HEK293 (cell line): ENCODE measurements around the gene WDR88.
A peak's percentile ranks its signal among the peaks of the same experiment; 100 is the strongest.

Experiments
- CTCF ChIA-PET: fragments of 350-600 bp; formaldehyde crosslinking; extraction: SDS; loops from one replicate; lab custom pipeline; 2021; ENCODE audit warnings: antibody characterized with exemption; lab: Yijun Ruan, JAX
- POLR2A ChIA-PET: fragments of 300-600 bp; formaldehyde crosslinking; extraction: SDS; loops from one replicate; lab custom pipeline; 2020; ENCODE audit warnings: antibody characterized with exemption, inconsistent platforms; lab: Yijun Ruan, JAX
- H3K27ac ChIP-seq: fragments of 200-500 bp; sonication (Bioruptor generic); 2 replicates; pipeline ENCODE4 v1.5.1; 2014; ENCODE audit warnings: low read depth, low read length, control low read depth, inconsistent platforms; ENCODE audit errors: extremely low read depth
- H3K36me3 ChIP-seq, 2 experiments: fragments of 200-500 bp in 1 of 2; sonication (Bioruptor generic) in 1 of 2; 1 replicate in 1 of 2; 2 replicates in 1 of 2; pipeline ENCODE4 v1.5.1; 2014 to 2017; ENCODE audit warnings: inconsistent platforms in 2 of 2, low read length in 2 of 2; ENCODE audit not compliant: control insufficient read depth in 2 of 2, insufficient read depth in 1 of 2
- H3K4me1 ChIP-seq: fragments of 200-500 bp; sonication (Bioruptor generic); 2 replicates; pipeline ENCODE4 v1.5.1; 2014; ENCODE audit warnings: mild to moderate bottlenecking, low read length, inconsistent platforms; ENCODE audit not compliant: control insufficient read depth, insufficient read depth
- H3K4me3 ChIP-seq: 2 replicates; pipeline ENCODE4 v1.5.1; 2011; ENCODE audit warnings: low read depth, mild to moderate bottlenecking, control low read depth, low read length, moderate library complexity
- H3K9me3 ChIP-seq: fragments of 200-500 bp; sonication (Bioruptor generic); 2 replicates; pipeline ENCODE4 v1.5.1; 2014; ENCODE audit warnings: low read depth, low read length, inconsistent platforms; ENCODE audit not compliant: control insufficient read depth, insufficient read depth
- FEZF1 ChIP-seq: fragments of 450-650 bp; formaldehyde crosslinking; IDR thresholded peaks from 2 replicates; pipeline ENCODE4 v1.5.1; 2016; ENCODE audit warnings: missing biosample characterization, missing genetic modification characterization
- HOXC10 ChIP-seq: sonication (generic); formaldehyde crosslinking; IDR thresholded peaks from 2 replicates; pipeline ENCODE4 v1.8.1; 2023; ENCODE audit warnings: mild to moderate bottlenecking, missing genetic modification reagents
- KLF1 ChIP-seq: fragments of 450-650 bp; formaldehyde crosslinking; IDR thresholded peaks from 2 replicates; pipeline ENCODE4 v1.5.1; 2016; ENCODE audit warnings: missing biosample characterization, missing genetic modification characterization
- MEIS1 ChIP-seq: sonication (generic); formaldehyde crosslinking; IDR thresholded peaks from 2 replicates; pipeline ENCODE4 v1.8.1; 2022; ENCODE audit warnings: missing genetic modification reagents, mild to moderate bottlenecking, borderline replicate concordance
- OVOL3 ChIP-seq: fragments of 450-650 bp; formaldehyde crosslinking; IDR thresholded peaks from 2 replicates; pipeline ENCODE4 v1.5.1; 2016; ENCODE audit warnings: missing biosample characterization, missing genetic modification characterization
- PRDM1 ChIP-seq: fragments of 450-650 bp; formaldehyde crosslinking; IDR thresholded peaks from 2 replicates; pipeline ENCODE4; 2016; ENCODE audit warnings: missing biosample characterization, missing genetic modification characterization
- YY1 ChIP-seq: fragments of 450-650 bp; formaldehyde crosslinking; IDR thresholded peaks from 2 replicates; pipeline ENCODE4 v1.5.1; 2018; ENCODE audit warnings: missing biosample characterization, missing genetic modification characterization
- ZBTB21 ChIP-seq: fragments of 450-650 bp; formaldehyde crosslinking; IDR thresholded peaks from 2 replicates; pipeline ENCODE4 v1.5.1; 2017; ENCODE audit warnings: missing biosample characterization, missing genetic modification characterization
- ZNF133 ChIP-seq: fragments of 450-650 bp; formaldehyde crosslinking; IDR thresholded peaks from 2 replicates; pipeline ENCODE4 v1.5.1; 2016; ENCODE audit warnings: missing biosample characterization, missing genetic modification characterization
- ZNF266 ChIP-seq: fragments of 450-650 bp; formaldehyde crosslinking; IDR thresholded peaks from 2 replicates; pipeline ENCODE4 v1.5.1; 2016; ENCODE audit warnings: missing biosample characterization, missing genetic modification characterization, low read depth
- ZNF518A ChIP-seq: fragments of 450-650 bp; formaldehyde crosslinking; conservative IDR thresholded peaks from 2 replicates; pipeline ENCODE4 v1.5.1; 2016; ENCODE audit warnings: low read depth, missing biosample characterization, missing genetic modification characterization
- ZNF629 ChIP-seq: fragments of 450-650 bp; formaldehyde crosslinking; IDR thresholded peaks from 2 replicates; pipeline ENCODE4 v1.5.1; 2017; ENCODE audit warnings: missing biosample characterization, missing genetic modification characterization
- ZNF707 ChIP-seq: fragments of 450-650 bp; formaldehyde crosslinking; IDR thresholded peaks from 2 replicates; pipeline ENCODE4 v1.5.1; 2016; ENCODE audit warnings: missing biosample characterization, missing genetic modification characterization
- ZNF777 ChIP-seq: fragments of 450-650 bp; formaldehyde crosslinking; IDR thresholded peaks from 2 replicates; pipeline ENCODE4 v1.5.1; 2017; ENCODE audit warnings: missing biosample characterization, missing genetic modification characterization, borderline replicate concordance
- TF ChIP-seq, protein P1 (sequence below): fragments of 450-650 bp; formaldehyde crosslinking; IDR thresholded peaks from 2 replicates; pipeline ENCODE4 v1.5.1; 2016; ENCODE audit warnings: missing biosample characterization, missing genetic modification characterization, low read depth

Gene WDR88

GRCh38 chr19:33090179-33090578, 41.7 kb upstream of the WDR88 start:
- TF ChIP-seq YY1 (no peak), KLF1 (tag by site-specific recombination) (no peak), OVOL3 (no peak), MEIS1 (no peak), ZBTB21 (peak; percentile 72), ZNF777 (tag by site-specific recombination) (no peak), FEZF1 (tag by site-specific recombination) (peak; percentile 34; the same call in 1 of the 2 replicates), ZNF266 (tag by site-specific recombination) (no peak), PRDM1 (peak; percentile 68), ZNF518A (tag by site-specific recombination) (no peak), ZNF133 (tag by site-specific recombination) (no peak), ZNF707 (no peak), ZNF629 (tag by site-specific recombination) (peak; percentile 70)
- TF ChIP-seq, protein P1, sequence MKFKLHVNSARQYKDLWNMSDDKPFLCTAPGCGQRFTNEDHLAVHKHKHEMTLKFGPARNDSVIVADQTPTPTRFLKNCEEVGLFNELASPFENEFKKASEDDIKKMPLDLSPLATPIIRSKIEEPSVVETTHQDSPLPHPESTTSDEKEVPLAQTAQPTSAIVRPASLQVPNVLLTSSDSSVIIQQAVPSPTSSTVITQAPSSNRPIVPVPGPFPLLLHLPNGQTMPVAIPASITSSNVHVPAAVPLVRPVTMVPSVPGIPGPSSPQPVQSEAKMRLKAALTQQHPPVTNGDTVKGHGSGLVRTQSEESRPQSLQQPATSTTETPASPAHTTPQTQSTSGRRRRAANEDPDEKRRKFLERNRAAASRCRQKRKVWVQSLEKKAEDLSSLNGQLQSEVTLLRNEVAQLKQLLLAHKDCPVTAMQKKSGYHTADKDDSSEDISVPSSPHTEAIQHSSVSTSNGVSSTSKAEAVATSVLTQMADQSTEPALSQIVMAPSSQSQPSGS (tag by site-specific recombination): peak; percentile 96
- peaks cover 55 to 87% of the 10 kb centered on the region in 2 experiments for H3K36me3 ChIP-seq
- H3K27ac ChIP-seq: no peak overlapping the region
- ChIA-PET CTCF (interaction anchor here (0.6 to 1.7 kb wide), 4 partner anchors 17 to 114 kb away, joined by 4 to 8 read pairs (median 6); no protein-coding TSS in a partner anchor), POLR2A (interaction anchor here (0.6 to 1.1 kb wide), 3 partner anchors 9 to 119 kb away, joined by 3 read pairs; partner anchors contain the start of genes CEP89 and GPATCH1)
- no peaks in the 10 kb centered on the region; the same call in 1 of the 2 replicates for H3K9me3 ChIP-seq
- peaks cover 3% of the 10 kb centered on the region; the same call in 1 of the 2 replicates for H3K4me1 ChIP-seq
- H3K4me3 ChIP-seq: no peak overlapping the region

DNA sequence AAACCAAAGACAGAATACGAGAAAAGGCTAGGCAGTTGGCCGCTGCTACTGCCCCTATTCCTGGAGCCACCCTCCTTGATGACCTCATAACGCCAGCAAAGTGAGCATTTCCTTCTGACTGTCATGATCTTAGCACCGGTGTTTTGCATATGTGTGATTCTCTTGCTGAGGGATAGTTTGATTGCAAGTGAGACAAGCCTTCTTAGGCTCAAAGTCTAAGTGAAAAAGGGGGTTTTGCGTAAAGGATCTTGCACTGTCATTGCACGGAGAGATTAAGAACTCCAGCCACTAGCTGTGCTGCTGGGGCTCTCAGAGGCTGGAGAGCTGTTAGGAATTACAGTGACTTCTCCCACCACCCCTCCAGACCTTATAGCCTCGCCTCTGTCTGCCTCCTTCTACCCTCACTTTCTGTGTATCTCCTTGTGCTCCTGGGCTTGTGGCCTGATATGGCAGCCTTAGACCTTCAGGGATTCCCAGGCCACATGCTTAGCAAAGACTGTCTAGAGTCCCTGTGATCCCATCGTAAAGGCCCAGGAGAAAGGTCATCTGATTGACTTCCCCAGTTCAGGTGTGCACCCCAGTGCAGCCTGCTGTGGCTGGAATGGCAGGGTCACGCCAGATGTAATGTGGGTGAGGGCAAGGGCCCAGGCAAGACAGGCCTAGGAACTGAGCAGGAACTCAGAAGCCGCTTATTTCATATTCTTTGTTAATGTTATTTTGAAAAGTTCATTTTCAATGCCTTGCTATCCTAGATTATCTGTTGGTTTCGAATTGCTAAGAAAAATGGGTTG, 38.3 kb upstream of the WDR88 start:
- TF ChIP-seq FEZF1 (tag by site-specific recombination) (peak; percentile 33), HOXC10 (no peak)
- ChIA-PET POLR2A (no interaction called here), CTCF (interaction anchor here (0.8 kb wide), 1 partner anchor 32 kb away, joined by 4 read pairs; no protein-coding TSS in a partner anchor)
- peaks cover 78 to 98% of the 10 kb centered on the region in 2 experiments for H3K36me3 ChIP-seq
- no peak overlapping the region for H3K4me3 ChIP-seq
- H3K4me1 ChIP-seq: no peaks in the 10 kb centered on the region
- H3K27ac ChIP-seq: peak overlapping the region; percentile 49; the same call in 1 of the 2 replicates
- H3K9me3 ChIP-seq: no peaks in the 10 kb centered on the region; the same call in 1 of the 2 replicates
